Endothelial cell of umbilical vein (primary cell): ENCODE data around the gene LRRTM4. TPM values are rescaled to one million over a fixed set of nuclear protein-coding genes. Genes with fewer than 3 reads are reported as not detected.

Source experiments
- BruUV-seq: library from RNA; stranded (reverse); fragments of 400-500 nt; replicated peaks from 2 replicates; lab custom pipeline; 2021; lab: Mats Ljungman, UMichigan
- CTCF ChIA-PET: fragments of 300-600, 350-600 bp; sonication (Branson Sonifier 250); formaldehyde crosslinking; loops from one replicate; lab custom pipeline; 2021; ENCODE audit warnings: antibody characterized with exemption, inconsistent platforms; lab: Charles Lee
- POLR2A ChIA-PET: fragments of 300-600, 350-600 bp; sonication (Branson Sonifier 250); formaldehyde crosslinking; loops from one replicate; lab custom pipeline; 2021; ENCODE audit warnings: antibody characterized with exemption, inconsistent platforms; lab: Charles Lee
- DNase-seq: peaks from one replicate; pipeline ENCODE4 v3.0.0-alpha.2; 2011; ENCODE audit warnings: low read depth, low spot score
- FAIRE-seq: peaks from 2 replicates; lab custom pipeline; 2011; peaks lifted over from hg19 to GRCh38; lab: Jason Lieb, UNC
- H2AFZ ChIP-seq: 2 replicates; pipeline ENCODE4 v1.6.0; 2012; ENCODE audit warnings: low read depth, low read length, control low read depth, inconsistent platforms
- H3K27ac ChIP-seq: 2 replicates; pipeline ENCODE4 v1.5.1; 2011; ENCODE audit warnings: low read depth, mild to moderate bottlenecking, control low read depth, low read length, moderate library complexity; ENCODE audit not compliant: insufficient read depth
- H3K27me3 ChIP-seq, 2 experiments: 2 replicates each; pipeline versions ENCODE4 v1.6.0 to v1.6.1; 2011; ENCODE audit warnings: low read length in 2 of 2, mixed read lengths in 1 of 2; ENCODE audit not compliant: control insufficient read depth in 2 of 2, insufficient read depth in 2 of 2
- H3K36me3 ChIP-seq, 2 experiments: 2 replicates in 1 of 2; 3 replicates in 1 of 2; pipeline ENCODE4 v1.5.1; 2011; ENCODE audit warnings: low read length in 2 of 2, mild to moderate bottlenecking in 1 of 2, moderate library complexity in 1 of 2; ENCODE audit not compliant: control insufficient read depth in 2 of 2, insufficient read depth in 2 of 2; ENCODE audit errors: extremely low read depth in 1 of 2
- H3K4me1 ChIP-seq: 3 replicates; pipeline ENCODE4 v1.5.1; 2011; ENCODE audit warnings: mild to moderate bottlenecking, low read length; ENCODE audit not compliant: control insufficient read depth, insufficient read depth; ENCODE audit errors: extremely low read depth
- H3K4me2 ChIP-seq: 2 replicates; pipeline ENCODE4 v1.6.1; 2011; ENCODE audit warnings: low read length, control low read depth, mixed read lengths; ENCODE audit not compliant: insufficient read depth
- H3K4me3 ChIP-seq, 3 experiments: fragments of 200-600 bp in 1 of 3; sonication (generic), shearing (Covaris generic) in 1 of 3; replicated peaks in 1 of 3; 2 replicates each; pipeline ENCODE4 v1.5.1; 2011 to 2016; ENCODE audit warnings: control low read depth in 3 of 3, low read length in 3 of 3, mild to moderate bottlenecking in 2 of 3, inconsistent platforms in 1 of 3, low read depth in 1 of 3, moderate library complexity in 1 of 3; ENCODE audit not compliant: insufficient read depth in 1 of 3
- H3K79me2 ChIP-seq: 2 replicates; pipeline ENCODE4 v1.6.0; 2012; ENCODE audit warnings: low read length, inconsistent platforms; ENCODE audit not compliant: control insufficient read depth, insufficient read depth
- H3K9ac ChIP-seq: replicated peaks from 2 replicates; pipeline ENCODE3; 2011; ENCODE audit warnings: low read length, control low read depth; ENCODE audit not compliant: insufficient read depth; ENCODE audit errors: extremely low read depth
- H3K9me1 ChIP-seq: replicated peaks from 3 replicates; pipeline ENCODE4 v1.6.0; 2011; ENCODE audit warnings: mild to moderate bottlenecking, low read length; ENCODE audit not compliant: control insufficient read depth, insufficient read depth; ENCODE audit errors: extremely low read depth
- H3K9me3 ChIP-seq: replicated peaks from 2 replicates; pipeline ENCODE4 v1.5.1; 2012; ENCODE audit warnings: low read length, inconsistent platforms; ENCODE audit not compliant: control insufficient read depth, insufficient read depth
- H4K20me1 ChIP-seq: replicated peaks from 2 replicates; pipeline ENCODE3; 2011; ENCODE audit warnings: mild to moderate bottlenecking, low read length; ENCODE audit not compliant: control insufficient read depth, insufficient read depth; ENCODE audit errors: extremely low read depth
- EZH2 ChIP-seq: IDR thresholded peaks from 2 replicates; pipeline ENCODE4 v1.6.1; 2012; ENCODE audit warnings: borderline replicate concordance, low read depth, mild to moderate bottlenecking, moderate library complexity, low read length, inconsistent platforms; ENCODE audit not compliant: severe bottlenecking
- FOS ChIP-seq: IDR thresholded peaks from 2 replicates; pipeline ENCODE4 v1.6.1; 2011; ENCODE audit warnings: mild to moderate bottlenecking, low read length, moderate library complexity, borderline replicate concordance; ENCODE audit not compliant: insufficient read depth
- GATA2 ChIP-seq: IDR thresholded peaks from 2 replicates; pipeline ENCODE4 v1.7.0; 2011; ENCODE audit warnings: low read depth, mild to moderate bottlenecking, moderate library complexity, mixed read lengths, low read length; ENCODE audit not compliant: insufficient read length, insufficient read depth
- JUN ChIP-seq: IDR thresholded peaks from 2 replicates; pipeline ENCODE4 v1.6.1; 2011; ENCODE audit warnings: borderline replicate concordance, low read depth; ENCODE audit not compliant: insufficient read length, insufficient read depth
- MYC ChIP-seq: IDR thresholded peaks from one replicate; pipeline ENCODE4 v1.6.1; 2011; ENCODE audit warnings: mild to moderate bottlenecking, low read depth, low read length
- POLR2A ChIP-seq: IDR thresholded peaks from 2 replicates; pipeline ENCODE4 v1.6.1; 2012; ENCODE audit warnings: low read depth, mild to moderate bottlenecking, control low read depth, low read length
- POLR2AphosphoS5 ChIP-seq: IDR thresholded peaks from 2 replicates; pipeline ENCODE4 v1.6.1; 2012; ENCODE audit warnings: low read depth, mild to moderate bottlenecking, control low read depth, low read length, moderate library complexity; ENCODE audit not compliant: insufficient read depth
- dilution Hi-C: fragments of 300-500 bp; cut with MboI; formaldehyde crosslinking; loops from one replicate; pipeline ENCODE4 v1.15.0; 2019; ENCODE audit warnings: low sequenced_read_pairs; ENCODE audit not compliant: extremely low pct_ligation_motif_present
- intact Hi-C: fragments of 100-400 bp; cut with micrococcal nuclease; formaldehyde crosslinking; loops from one replicate; pipeline ENCODE4 v1.10.0; 2022
- polyA plus RNA-seq, 4 experiments: library from polyadenylated mRNA; depleted of rRNA in 3 of 4; stranded (reverse) in 3 of 4; unstranded in 1 of 4; fragments of >200 nt; gene quantifications; 2 replicates each; pipeline versions ENCODE4 v1.2.1 to v1.2.3, GENCODE V29; 2011 to 2012; ENCODE audit warnings: missing spikeins in 1 of 4
- total RNA-seq: library from RNA; stranded (reverse); gene quantifications from 2 replicates; pipeline ENCODE4 v1.2.3, GENCODE V29; 2021
- TF ChIP-seq, protein P1 (sequence below): IDR thresholded peaks from 2 replicates; pipeline ENCODE4 v1.6.1; 2011; ENCODE audit not compliant: insufficient read depth, insufficient read length
- TF ChIP-seq, protein P2 (sequence below), 2 donors: IDR thresholded peaks; 1 replicate in 1 of 2; 2 replicates in 1 of 2; pipeline ENCODE4 v1.5.1; 2011; ENCODE audit warnings: low read length in 2 of 2, mild to moderate bottlenecking in 2 of 2, moderate library complexity in 2 of 2, control low read depth in 1 of 2, inconsistent platforms in 1 of 2, low read depth in 1 of 2; ENCODE audit not compliant: insufficient read depth in 1 of 2; ENCODE audit errors: extremely low read depth in 1 of 2

Gene LRRTM4
- total and polyA plus RNA-seq, 2 donors (not counting 3 experiments of a cell fraction or from before 2014, with no cell fraction given): not detected

DNA sequence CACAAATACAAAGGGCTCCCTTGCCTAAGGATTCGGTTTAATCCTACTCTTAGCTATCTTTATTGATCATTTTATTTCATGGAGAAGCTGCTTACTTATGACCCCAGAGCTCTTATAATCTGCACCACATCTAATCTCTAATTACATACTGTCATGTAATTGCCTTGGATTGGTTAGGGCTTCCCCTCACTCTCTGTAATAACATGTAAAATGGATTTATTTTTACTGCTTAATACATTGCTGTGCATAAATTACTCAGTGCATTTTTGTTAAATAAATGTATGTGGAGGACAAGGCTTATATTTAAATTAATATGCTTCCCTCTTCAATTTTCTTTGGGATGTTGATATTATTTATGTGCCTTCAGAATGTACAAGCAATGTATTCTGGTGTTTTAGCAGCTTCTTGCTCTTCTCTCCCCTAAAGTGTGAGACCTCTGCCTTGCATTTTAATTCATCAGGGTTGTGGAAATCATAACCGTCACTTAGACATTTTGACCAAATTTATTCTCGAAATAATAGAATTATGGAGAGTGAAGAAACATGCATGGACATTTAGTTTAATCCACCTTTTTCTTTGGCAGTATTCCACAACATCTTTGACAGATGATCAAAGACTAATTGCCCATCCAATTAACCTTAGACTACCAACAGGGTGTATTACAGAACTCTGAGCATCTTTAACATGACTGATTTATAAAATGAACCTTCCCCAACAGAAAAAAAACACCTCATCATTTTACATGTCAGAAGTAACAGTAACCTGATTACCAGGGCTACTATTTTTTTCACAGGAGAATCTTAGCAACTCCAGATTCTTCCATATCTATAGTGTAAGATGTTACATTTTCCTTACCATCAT lies 692.6 kb downstream of the LRRTM4 start:
- Histone ChIP-seq H3K9me1 (no peaks in the 10 kb centered on the region), H3K36me3 (no peaks in the 10 kb centered on the region), H3K27me3 (no peaks in the 10 kb centered on the region), H3K27ac (no peak overlapping the region), H4K20me1 (no peaks in the 10 kb centered on the region), H3K9ac (no peak overlapping the region), H3K79me2 (no peaks in the 10 kb centered on the region), H3K4me2 (no peak overlapping the region), H3K9me3 (no peaks in the 10 kb centered on the region), H3K4me1 (no peaks in the 10 kb centered on the region), H2AFZ (no peak overlapping the region), H3K4me3 (no peak overlapping the region)
- TF ChIP-seq POLR2AphosphoS5 (no peak), GATA2 (no peak), FOS (no peak), JUN (no peak), POLR2A (no peak), MYC (no peak), EZH2 (no peak)
- TF ChIP-seq, protein P1, sequence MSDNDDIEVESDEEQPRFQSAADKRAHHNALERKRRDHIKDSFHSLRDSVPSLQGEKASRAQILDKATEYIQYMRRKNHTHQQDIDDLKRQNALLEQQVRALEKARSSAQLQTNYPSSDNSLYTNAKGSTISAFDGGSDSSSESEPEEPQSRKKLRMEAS: no peak
- TF ChIP-seq, protein P2, sequence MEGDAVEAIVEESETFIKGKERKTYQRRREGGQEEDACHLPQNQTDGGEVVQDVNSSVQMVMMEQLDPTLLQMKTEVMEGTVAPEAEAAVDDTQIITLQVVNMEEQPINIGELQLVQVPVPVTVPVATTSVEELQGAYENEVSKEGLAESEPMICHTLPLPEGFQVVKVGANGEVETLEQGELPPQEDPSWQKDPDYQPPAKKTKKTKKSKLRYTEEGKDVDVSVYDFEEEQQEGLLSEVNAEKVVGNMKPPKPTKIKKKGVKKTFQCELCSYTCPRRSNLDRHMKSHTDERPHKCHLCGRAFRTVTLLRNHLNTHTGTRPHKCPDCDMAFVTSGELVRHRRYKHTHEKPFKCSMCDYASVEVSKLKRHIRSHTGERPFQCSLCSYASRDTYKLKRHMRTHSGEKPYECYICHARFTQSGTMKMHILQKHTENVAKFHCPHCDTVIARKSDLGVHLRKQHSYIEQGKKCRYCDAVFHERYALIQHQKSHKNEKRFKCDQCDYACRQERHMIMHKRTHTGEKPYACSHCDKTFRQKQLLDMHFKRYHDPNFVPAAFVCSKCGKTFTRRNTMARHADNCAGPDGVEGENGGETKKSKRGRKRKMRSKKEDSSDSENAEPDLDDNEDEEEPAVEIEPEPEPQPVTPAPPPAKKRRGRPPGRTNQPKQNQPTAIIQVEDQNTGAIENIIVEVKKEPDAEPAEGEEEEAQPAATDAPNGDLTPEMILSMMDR (IDR thresholded peaks at IDR 0.05; ENCODE audit: extremely low read depth in 1 of 2, insufficient read depth in 1 of 2, low read depth in 1 of 2, low read length in 2 of 2): no peak
- POLR2A ChIA-PET: no interaction called here
- no peak for FAIRE-seq
- CTCF ChIA-PET: no interaction called here
- dilution Hi-C loops: no loop called here
- DNase-seq: no peak
- BruUV-seq: no TSS peak
- intact Hi-C loops: loop anchor here (2.0 kb wide), 1 partner anchor 19 kb away; no protein-coding TSS in a partner anchor
